Neural cell (in vitro differentiated cells): ENCODE results near the gene PRKG1.

Experiments
- RAD21 ChIP-seq: fragments of 450-650 bp; conservative IDR thresholded peaks from 2 replicates; pipeline ENCODE4 v1.6.1; 2014; ENCODE audit warnings: antibody characterized with exemption, mild to moderate bottlenecking, moderate library complexity
- TF ChIP-seq, protein P1 (sequence below): fragments of 450-650 bp; IDR thresholded peaks from 2 replicates; pipeline ENCODE4 v1.5.1; 2014; ENCODE audit warnings: antibody characterized with exemption, mild to moderate bottlenecking, moderate library complexity; ENCODE audit not compliant: poor library complexity, severe bottlenecking

- TF ChIP-seq, protein P1, sequence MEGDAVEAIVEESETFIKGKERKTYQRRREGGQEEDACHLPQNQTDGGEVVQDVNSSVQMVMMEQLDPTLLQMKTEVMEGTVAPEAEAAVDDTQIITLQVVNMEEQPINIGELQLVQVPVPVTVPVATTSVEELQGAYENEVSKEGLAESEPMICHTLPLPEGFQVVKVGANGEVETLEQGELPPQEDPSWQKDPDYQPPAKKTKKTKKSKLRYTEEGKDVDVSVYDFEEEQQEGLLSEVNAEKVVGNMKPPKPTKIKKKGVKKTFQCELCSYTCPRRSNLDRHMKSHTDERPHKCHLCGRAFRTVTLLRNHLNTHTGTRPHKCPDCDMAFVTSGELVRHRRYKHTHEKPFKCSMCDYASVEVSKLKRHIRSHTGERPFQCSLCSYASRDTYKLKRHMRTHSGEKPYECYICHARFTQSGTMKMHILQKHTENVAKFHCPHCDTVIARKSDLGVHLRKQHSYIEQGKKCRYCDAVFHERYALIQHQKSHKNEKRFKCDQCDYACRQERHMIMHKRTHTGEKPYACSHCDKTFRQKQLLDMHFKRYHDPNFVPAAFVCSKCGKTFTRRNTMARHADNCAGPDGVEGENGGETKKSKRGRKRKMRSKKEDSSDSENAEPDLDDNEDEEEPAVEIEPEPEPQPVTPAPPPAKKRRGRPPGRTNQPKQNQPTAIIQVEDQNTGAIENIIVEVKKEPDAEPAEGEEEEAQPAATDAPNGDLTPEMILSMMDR: no peak
- TF ChIP-seq RAD21: no peak
Measured at GRCh38 chr10:51666456-51666855, 592.2 kb downstream of the PRKG1 start.
